ENCODE results near the gene ATP2B2.

ATP2B2 gene

GRCh38 chr3:10423171-10423882 lies 82.1 kb downstream of the ATP2B2 start:
- no peak for DNase-seq

- no peak for DNase-seq
Observed at GRCh38 chr3:10421996-10422395, 83.4 kb downstream of the ATP2B2 start.

- DNase-seq, result no peak
Observed at GRCh38 chr3:10420745-10421475, 84.5 kb downstream of the ATP2B2 start.

- no peak for DNase-seq
Observed at GRCh38 chr3:10419637-10420232, 85.7 kb downstream of the ATP2B2 start.

- no peak for DNase-seq
Observed at GRCh38 chr3:10417847-10418246, 87.5 kb downstream of the ATP2B2 start.

- DNase-seq, result no peak
Observed at GRCh38 chr3:10416730-10417300, 88.6 kb downstream of the ATP2B2 start.

GRCh38 chr3:10413041-10413440 lies 92.3 kb downstream of the ATP2B2 start:
- DNase-seq, result no peak

GRCh38 chr3:10411598-10412332 lies 93.6 kb downstream of the ATP2B2 start:
- no peak for DNase-seq

GRCh38 chr3:10410383-10411002 lies 94.9 kb downstream of the ATP2B2 start:
- no peak for DNase-seq

- DNase-seq, result no peak
Observed at GRCh38 chr3:10408680-10409079, 96.7 kb downstream of the ATP2B2 start.

GRCh38 chr3:10407361-10407760 lies 98.0 kb downstream of the ATP2B2 start:
- DNase-seq, result no peak

- no peak for DNase-seq
Observed at GRCh38 chr3:10406414-10406813, 99.0 kb downstream of the ATP2B2 start.

GRCh38 chr3:10405816-10406215 lies 99.6 kb downstream of the ATP2B2 start:
- no peak for DNase-seq

GRCh38 chr3:10404876-10405275 lies 100.5 kb downstream of the ATP2B2 start:
- DNase-seq, result no peak

- no peak for DNase-seq
Observed at GRCh38 chr3:10404377-10404776, 101.0 kb downstream of the ATP2B2 start.

GRCh38 chr3:10401990-10402761 lies 103.2 kb downstream of the ATP2B2 start:
- DNase-seq, result no peak

- no peak for DNase-seq
Observed at GRCh38 chr3:10400749-10401495, 104.5 kb downstream of the ATP2B2 start.

GRCh38 chr3:10400050-10400748 lies 105.2 kb downstream of the ATP2B2 start:
- no peak for DNase-seq

- no peak for DNase-seq
Observed at GRCh38 chr3:10399634-10400033, 105.8 kb downstream of the ATP2B2 start.

- no peak for DNase-seq
Observed at GRCh38 chr3:10398341-10398740, 107.0 kb downstream of the ATP2B2 start.

Data from GOT3 (cell line).